Mucosa of descending colon (tissue), 3 donors: ENCODE results near the gene PEX7. TPM values are rescaled to one million over a fixed set of nuclear protein-coding genes. Genes with fewer than 3 reads are reported as not detected.
"Not testable (repeated sequence)": the region's sequence is repeated elsewhere in the genome, so short reads cannot be mapped to it uniquely, and the experiment has no call there.

Experiments used
- ATAC-seq: fragments of 200-7000 bp; cut with Tn5 transposase; one replicate; pipeline ENCODE4 v1.9.1; 2020; ENCODE audit warnings: mild to moderate bottlenecking, moderate library complexity
- DNase-seq, 3 donors: peaks; one replicate each; pipeline ENCODE4 v3.0.0-alpha.2; 2020
- H3K36me3 ChIP-seq: fragments of 200-600 bp; one replicate; pipeline ENCODE4 v1.8.0; 2021; ENCODE audit warnings: low read depth, mild to moderate bottlenecking
- H3K4me1 ChIP-seq: fragments of 200-600 bp; one replicate; pipeline ENCODE4 v1.8.0; 2021; ENCODE audit warnings: low read depth, mild to moderate bottlenecking
- H3K4me3 ChIP-seq: fragments of 200-600 bp; one replicate; pipeline ENCODE4 v1.8.0; 2021; ENCODE audit warnings: mild to moderate bottlenecking
- H3K9me3 ChIP-seq: fragments of 200-600 bp; one replicate; pipeline ENCODE4 v1.8.0; 2021; ENCODE audit warnings: mild to moderate bottlenecking
- intact Hi-C, 2 donors: fragments of 100-400 bp; cut with DNase I in 1 of 2; cut with micrococcal nuclease in 1 of 2; formaldehyde crosslinking; loops; one replicate each; pipeline versions ENCODE4 v1.11.0 to v1.11.1; 2022; cut with DNase I, micrococcal nuclease
- total RNA-seq, 3 donors: library from RNA; stranded (reverse); fragmentation: NEBNext Ultra II Directional in 2 of 3; extraction: Animal tissue kit (Norgen Biotek cat#: 25700) in 2 of 3; gene quantifications; one replicate each; pipeline versions ENCODE4 v1.2.1 to v1.2.4, GENCODE V29; 2021 to 2023
- TF ChIP-seq, protein P1 (sequence below): fragments of 200-600 bp; IDR thresholded peaks from one replicate; pipeline ENCODE4 v1.8.0; 2022; ENCODE audit warnings: antibody characterized with exemption, mild to moderate bottlenecking
- donor health status: DM: no; HTN: no; CAD: no; lungs with moderate emphysema.
- donor health status: DM: no; HTN: no; CAD: no.
- donor health status: DM: no; HTN: yes; CAD: no.

Gene PEX7
- total RNA-seq, 3 donors from 2014 or later: 4.3 to 10.7 (median 10.2) TPM

DNA sequence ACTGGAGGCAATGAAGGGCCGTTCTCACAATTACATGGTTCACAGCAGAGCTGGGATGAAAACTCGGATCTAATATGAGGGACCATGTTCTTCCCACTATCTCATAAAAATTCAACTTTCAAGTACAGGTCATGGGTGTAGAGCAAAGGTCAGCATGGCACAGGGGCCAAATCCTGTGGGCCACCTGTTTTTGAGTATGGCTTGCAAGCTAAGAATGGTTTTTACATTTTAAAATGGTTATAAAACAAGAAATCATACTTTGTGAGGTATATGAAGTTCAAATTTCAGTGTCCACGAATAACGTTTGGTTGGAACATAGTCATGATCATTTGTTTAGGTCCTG lies 34.7 kb upstream of the PEX7 start:
- TF ChIP-seq, protein P1, sequence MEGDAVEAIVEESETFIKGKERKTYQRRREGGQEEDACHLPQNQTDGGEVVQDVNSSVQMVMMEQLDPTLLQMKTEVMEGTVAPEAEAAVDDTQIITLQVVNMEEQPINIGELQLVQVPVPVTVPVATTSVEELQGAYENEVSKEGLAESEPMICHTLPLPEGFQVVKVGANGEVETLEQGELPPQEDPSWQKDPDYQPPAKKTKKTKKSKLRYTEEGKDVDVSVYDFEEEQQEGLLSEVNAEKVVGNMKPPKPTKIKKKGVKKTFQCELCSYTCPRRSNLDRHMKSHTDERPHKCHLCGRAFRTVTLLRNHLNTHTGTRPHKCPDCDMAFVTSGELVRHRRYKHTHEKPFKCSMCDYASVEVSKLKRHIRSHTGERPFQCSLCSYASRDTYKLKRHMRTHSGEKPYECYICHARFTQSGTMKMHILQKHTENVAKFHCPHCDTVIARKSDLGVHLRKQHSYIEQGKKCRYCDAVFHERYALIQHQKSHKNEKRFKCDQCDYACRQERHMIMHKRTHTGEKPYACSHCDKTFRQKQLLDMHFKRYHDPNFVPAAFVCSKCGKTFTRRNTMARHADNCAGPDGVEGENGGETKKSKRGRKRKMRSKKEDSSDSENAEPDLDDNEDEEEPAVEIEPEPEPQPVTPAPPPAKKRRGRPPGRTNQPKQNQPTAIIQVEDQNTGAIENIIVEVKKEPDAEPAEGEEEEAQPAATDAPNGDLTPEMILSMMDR: no peak
- no peak overlapping the region for H3K4me3 ChIP-seq
- intact Hi-C loops: no loop called here
- H3K4me1 ChIP-seq: peaks cover 27% of the 10 kb centered on the region
- H3K9me3 ChIP-seq: no peaks in the 10 kb centered on the region
- H3K36me3 ChIP-seq: no peaks in the 10 kb centered on the region
- DNase-seq (no peak), ATAC-seq (no peak)

GRCh38 chr6:136788069-136788902 lies 34.1 kb upstream of the PEX7 start:
- no peaks in the 10 kb centered on the region for H3K36me3 ChIP-seq
- no peaks in the 10 kb centered on the region for H3K9me3 ChIP-seq
- intact Hi-C loops: no loop called here
- DNase-seq (no peak), ATAC-seq (peak; percentile 4)
- H3K4me1 ChIP-seq: peaks cover 25% of the 10 kb centered on the region
- no peak overlapping the region for H3K4me3 ChIP-seq
- TF ChIP-seq, protein P1: no peak

DNA sequence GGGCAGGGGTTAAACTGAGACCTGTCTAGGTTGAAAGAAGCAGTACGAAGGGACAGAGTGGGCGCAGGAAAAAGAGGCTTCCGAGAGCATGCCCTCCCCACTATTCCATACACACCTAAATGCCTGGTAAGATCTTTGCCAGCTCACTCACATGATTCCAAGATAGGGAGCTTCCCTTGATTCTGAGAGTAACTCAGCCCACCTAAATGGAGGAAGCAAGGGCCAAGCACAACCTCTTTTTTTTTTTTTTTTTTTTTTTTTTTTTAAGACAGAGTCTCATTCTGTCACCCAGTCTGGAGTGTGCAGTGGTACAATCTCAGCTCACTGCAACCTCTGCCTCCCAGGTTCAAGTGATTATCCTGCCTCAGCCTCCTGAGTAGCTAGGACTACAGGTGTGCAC lies 33.0 kb upstream of the PEX7 start:
- H3K36me3 ChIP-seq, H3K9me3 ChIP-seq, ATAC-seq, DNase-seq, H3K4me3 ChIP-seq, intact Hi-C loops: not testable (repeated sequence)
- H3K4me1 ChIP-seq: peaks cover 19% of the 10 kb centered on the region

GRCh38 chr6:136790411-136791295 lies 31.7 kb upstream of the PEX7 start:
- Histone ChIP-seq H3K36me3 (no peaks in the 10 kb centered on the region), H3K4me3 (peak overlapping the region; percentile 77), H3K9me3 (no peaks in the 10 kb centered on the region), H3K4me1 (peaks cover 16% of the 10 kb centered on the region)
- no peak for DNase-seq
- intact Hi-C loops: loop anchor here in 1 of 2 donors (5.0 kb wide), 2 partner anchors 148 to 208 kb away; no protein-coding TSS in a partner anchor
- no peak for ATAC-seq
- TF ChIP-seq, protein P1: no peak

DNA sequence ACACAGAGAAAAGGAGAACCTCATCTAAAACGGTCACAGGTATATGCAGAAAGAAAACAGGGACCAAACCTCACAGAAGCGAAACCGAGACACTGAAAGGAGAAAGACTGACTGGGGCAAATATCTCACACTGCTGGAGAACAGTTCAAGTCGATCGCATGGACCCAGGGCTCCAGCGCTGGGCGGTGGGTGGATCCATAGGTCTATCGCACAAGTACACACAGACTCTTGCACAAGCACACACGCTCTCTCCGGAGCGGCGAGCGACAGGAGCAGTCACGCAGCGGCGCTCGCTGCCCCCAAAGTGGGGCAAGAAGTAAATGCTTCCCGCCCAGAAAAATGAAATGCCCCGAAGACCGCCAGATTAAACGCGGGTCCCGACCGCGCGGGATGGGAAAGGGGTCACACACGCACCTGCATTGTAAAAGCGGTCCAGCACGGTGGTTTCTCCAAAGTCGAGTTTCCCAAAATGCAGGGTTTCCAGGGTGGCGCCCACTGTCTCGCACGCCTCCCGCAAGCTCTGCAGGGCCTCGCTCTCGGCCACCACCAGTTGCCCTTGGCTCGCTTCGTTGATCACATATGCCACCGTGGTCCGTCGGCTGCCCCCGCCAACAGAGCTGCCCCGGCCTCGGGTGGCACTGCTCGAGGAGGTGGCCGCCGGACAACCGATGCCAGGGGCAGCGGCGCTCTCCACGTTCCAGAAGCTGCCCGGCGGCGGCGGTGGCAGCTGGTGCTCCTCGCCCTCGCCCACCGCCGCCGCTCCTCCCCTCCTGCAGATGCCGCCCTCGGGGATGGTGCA lies 30.9 kb upstream of the PEX7 start:
- ATAC-seq: peak; percentile 39
- TF ChIP-seq, protein P1: no peak
- H3K9me3 ChIP-seq: no peaks in the 10 kb centered on the region
- peak overlapping the region; percentile 77 for H3K4me3 ChIP-seq
- no peaks in the 10 kb centered on the region for H3K36me3 ChIP-seq
- DNase-seq: peak; percentile 77 to 85 (median 79)
- H3K4me1 ChIP-seq: peaks cover 16% of the 10 kb centered on the region
- intact Hi-C loops: loop anchor here (2.0 to 5.0 kb wide), 3 partner anchors 147 to 209 kb away; no protein-coding TSS in a partner anchor
